Stimulated activated CD4-positive, alpha-beta T cell treated with anti-CD3 and anti-CD28 coated beads, Interleukin-2, amount 100 ng/mL, for 4 hours (primary cell): ENCODE results near the gene PEPD.
"Not testable (repeated sequence)": the region's sequence is repeated elsewhere in the genome, so short reads cannot be mapped to it uniquely, and the experiment has no call there.

Experiments
- DNase-seq: peaks from one replicate; pipeline ENCODE4 v3.0.0-alpha.2; 2020; ENCODE audit warnings: low read depth

The PEPD gene

DNA sequence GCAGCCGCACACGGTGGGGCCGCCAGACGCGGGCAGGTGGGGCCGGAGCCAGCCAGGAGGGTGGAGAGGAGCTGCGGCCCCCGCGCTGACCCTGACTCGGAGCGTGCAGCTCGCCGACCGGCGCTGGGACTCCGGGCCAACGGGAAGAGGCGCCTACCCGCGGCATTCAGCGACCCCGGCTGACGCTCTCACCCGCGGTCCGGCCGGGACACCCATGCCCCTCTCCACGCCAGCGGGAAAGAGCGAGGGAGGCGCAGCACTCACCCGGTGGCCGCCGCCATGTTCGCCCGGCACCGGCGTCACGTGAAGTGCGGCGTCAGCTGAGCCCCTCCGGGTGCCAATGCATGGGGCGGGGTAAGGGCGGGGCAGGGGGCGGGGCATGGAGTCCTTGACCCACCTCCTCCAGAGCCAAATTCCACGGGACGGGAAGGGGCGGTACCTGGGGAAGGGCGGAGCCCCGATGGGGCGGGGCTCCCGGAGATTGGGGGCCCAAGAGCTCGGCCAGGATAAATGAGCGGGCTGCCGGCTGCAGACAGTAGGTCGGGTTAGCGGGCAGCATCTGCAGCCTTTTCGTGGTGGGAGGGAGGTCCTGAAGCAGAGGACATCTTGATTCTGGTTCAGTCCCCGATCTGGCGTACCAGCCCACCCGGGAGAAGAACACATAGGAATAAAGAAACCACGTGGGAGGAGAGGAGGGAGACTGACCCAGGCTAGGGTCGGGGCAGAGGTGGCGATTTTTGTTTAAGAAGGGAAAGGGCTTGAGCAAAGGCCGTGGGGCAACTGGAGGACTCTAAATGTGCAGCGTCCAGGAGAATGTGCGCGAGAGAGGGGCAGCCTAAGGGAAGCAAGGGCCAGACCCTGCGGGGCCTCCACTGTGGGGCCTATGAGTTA is at the start of gene PEPD:
Gene PEPD, minus strand, starts transcription at position 312 of the 891 bp plus-strand sequence. Its CDS starts 31 bp downstream, at position 281.
- DNase-seq, result peak; percentile 78

DNA sequence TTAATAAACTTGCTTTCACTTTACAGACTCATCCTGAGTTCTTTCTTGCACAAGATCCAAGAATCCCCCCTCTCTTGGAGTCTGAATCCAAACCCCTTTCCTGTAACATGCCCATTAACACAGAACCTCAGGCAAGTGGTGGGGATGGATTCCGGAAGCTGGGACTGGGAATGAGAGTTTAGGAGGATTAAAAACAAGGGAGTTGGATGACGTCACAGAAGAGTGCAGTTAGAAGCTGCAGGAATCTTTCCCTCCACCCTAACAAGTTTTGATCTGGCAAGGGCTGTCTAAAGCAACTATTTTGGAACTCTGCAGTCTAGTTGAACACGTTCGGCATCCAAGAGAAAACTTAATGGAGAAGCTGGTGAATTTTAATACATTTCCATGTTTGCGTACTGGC is 48.2 kb upstream of the PEPD start:
- DNase-seq, result no peak

DNA sequence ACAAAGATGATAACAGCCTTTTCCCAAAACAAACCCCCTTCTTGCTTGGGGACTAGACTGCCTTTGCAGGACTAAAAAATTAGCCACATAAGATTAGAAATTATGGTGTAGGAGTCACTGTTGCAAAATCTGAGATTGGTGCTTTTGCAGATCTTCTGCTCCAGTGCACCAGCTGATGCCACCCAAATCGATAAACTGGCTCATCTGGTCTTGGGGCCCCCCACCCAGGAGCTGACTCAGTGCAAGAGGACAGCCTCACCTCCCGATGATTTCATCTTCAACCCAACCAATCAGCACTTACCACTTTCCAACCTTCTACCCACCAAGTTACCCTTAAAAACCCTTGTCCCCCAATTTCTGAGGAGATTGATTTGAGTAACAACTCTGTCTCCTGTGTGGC is 47.1 kb upstream of the PEPD start:
- DNase-seq, result no peak

DNA sequence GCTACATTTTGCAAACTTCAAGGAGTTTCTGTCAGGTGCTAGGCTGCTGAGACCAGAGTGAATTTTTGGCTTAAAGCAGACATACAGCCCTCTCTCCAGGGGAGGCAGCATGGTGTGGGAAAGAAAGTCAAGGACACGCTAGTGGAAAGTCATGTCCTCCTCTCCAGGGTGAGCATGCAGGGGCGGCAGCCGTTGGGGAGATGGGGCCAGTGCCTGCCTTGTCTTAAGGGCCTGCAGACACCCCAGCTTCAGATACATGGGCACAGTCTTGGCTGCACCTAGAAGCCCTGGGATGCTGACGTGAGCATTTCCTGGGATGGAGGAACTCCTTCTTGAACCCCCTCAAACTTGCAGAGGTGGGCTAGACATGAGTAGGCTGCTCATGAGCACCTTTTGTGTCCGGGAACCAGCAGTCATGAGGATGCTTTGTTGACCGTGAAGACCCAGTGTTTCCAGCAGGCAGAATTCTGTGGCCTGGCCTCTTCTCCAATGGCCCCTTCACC is 43.3 kb upstream of the PEPD start:
- DNase-seq, result no peak

DNA sequence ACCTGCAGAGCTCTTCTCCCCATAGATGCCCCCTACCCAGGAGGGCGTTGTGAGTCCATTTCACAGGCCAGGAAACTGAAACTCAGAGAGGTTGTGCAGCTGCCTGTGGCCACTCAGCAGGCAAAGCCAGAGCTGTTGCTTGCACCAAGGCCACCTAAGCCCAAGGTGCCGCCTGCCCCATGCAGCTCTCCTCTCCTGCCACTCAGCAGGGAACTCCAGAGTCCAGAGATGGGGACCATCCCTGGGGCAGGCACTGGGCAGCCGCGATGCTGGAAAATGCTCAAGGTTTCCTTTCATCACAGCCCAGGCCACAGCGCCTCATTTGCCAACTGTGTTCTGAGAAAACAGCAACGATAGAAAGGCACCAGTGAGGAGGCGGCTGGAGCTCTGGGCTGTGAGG is 41.0 kb upstream of the PEPD start:
- DNase-seq, result no peak

DNA sequence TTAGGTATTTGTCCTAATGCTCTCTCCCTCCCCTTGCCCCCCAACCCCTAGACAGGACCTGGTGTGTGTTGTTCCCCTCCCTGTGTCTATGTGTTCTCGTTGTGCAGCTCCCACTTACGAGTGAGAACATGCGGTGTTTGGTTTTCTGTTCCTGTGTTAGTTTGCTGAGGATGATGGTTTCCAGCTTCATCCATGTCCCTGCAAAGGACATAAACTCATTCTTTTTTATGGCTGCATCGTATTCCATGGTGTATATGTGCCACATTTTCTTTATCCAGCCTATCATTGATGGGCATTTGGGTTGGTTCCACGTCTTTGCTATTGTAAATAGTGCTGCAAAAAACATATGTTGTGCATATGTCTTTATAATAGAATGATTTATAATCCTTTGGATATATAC is 40.1 kb upstream of the PEPD start:
- DNase-seq, result not testable (repeated sequence)

DNA sequence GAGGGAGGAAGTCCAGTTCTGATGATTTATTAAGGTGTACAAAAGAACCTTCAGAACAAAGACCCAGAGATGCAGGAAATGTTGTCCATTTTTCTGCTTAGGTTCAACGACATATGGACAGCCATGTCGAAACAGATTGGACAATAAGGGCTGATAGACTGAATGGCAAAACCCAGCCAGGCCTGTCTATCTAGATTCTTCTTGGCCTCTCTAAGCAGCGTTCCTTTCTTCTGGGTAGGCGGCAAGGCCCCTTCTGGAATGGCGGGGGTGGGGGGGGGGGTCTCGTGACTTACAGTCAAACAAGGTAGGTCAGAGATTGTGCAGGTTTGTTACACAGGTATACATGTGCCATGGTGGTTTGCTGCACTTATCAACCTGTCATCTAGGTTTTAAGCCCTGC is 39.7 kb upstream of the PEPD start:
- DNase-seq, result no peak

DNA sequence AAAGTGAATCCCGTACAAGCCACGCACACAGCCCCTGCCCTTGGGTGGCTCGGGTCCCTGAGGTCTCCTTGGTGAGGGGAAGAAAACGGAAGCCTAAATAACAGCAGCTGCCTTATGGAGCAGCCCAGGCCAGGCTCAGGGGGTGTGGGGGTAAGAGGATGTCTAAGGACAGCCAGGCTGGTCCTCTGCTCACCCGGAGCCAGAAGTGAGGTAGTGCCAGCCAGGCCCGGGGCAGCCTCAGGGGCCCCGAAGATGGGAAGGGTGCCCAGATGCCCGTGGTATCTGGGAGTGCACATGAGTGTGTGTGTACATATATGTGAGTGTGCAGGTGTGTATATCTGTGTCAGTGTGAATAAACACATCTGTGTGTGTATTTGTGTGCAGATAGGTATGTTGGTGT is 38.4 kb upstream of the PEPD start:
- no peak for DNase-seq

DNA sequence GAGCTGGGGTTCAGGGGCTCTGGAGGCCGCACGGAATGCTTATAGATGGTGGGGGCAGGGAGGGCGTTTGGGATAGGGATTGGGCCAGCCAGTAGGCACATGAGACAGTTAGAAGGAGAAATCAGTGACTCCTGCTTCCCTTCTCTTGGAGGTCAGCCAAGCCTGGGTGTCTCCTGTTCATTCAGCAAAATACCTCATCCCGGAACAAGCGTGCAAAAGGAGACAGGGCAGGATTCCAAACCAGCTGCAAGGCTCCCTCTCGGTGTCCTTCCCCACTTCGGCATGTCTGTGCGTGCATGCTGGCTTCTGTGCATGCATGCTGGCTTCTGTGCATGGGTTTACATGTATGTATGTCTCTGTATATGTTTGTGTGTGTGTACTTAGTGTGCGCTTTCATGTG is 37.3 kb upstream of the PEPD start:
- no peak for DNase-seq

DNA sequence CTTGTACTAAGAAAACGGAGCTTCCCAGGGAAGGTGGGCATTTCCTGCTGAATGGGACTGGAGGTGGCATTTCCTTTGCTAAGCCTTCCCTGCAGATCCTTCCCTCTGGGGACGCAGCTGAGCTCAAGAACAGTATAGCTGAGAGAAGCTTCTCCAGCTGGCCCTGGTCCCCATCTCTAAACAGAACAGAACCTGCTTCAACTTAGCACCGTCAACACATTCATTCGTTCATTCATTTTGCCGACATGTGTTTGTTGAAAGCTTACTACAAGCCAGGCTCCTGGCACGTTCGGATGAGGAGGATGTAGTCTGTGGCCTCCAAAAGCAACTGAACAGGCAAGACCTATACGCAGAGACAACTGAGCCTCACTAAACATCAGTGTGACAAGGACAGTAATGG is 36.6 kb upstream of the PEPD start:
- DNase-seq, result no peak

DNA sequence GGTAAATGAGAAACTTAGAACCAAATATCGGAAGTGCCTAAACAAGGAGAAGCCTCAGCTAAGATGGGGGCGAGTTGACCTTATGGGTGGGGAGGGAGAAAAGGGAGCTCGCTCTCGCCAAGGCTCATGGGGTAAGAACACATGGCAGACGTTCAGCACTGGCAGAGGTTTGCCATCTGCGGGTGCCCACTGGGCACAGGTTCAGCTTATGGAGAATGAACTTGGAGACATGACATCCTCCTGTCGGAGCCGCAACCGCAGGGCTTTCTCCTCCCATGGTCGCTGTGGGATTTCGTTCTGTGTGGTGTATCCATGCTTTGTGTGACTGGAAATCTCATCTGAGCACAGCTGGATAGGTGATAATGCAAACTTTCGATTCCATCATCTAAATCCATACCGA is 36.1 kb upstream of the PEPD start:
- no peak for DNase-seq

DNA sequence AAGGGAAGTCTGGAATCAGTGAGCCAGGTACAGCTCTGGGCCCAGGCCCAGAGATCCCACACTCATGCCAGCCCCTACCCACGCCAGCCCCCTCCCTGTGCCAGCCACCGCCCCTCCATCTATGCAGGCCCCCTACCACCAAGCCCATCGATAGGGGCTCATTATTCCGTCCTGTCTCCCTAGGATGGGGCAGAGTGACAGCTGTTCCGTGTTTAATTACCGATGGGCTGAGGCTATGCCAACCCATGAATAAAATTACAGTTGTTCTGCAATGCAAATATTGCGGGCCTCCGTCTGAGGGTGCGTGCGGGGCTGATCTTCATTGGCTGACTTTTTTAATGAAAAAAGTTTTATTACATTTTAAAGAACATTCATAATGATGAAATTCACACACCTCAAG is 35.6 kb upstream of the PEPD start:
- DNase-seq, result no peak

DNA sequence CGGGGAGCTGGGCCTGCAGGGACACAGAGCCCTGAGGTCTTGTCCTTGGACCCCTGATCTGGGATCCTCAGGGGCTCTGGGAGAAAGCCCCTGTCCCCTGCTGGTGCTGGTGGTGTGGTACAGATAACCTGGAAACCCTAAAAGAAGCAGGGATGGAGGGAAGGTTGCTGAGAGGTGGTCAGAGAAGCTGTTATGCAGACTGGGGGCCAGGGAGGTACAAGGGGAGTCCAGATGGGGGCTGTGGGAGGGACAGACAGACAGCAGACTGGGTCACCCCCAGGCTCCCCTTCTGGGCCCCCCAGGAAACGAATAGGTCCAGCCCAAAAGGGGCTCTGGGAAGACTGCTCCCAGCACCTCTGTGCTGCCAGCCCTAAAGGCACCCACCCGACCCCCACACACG is 34.7 kb upstream of the PEPD start:
- DNase-seq, result no peak

DNA sequence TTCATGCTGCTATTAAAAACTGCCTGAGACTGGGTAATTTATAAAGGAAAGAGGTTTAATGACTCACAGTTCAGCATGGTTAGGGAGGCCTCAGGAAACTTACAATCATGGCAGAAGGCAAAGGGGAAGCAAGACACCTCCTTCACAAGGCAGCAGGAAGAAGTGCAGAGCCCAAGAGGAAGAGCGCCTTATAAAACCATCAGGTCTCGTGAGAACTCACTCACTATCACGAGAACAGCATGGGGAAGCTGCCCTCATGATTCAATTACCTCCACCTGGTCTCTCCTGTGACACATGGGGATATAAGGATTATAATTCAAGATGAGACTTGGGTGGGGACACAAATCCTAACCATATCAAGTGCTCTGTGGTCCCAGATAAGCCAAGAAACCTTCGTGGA is 34.1 kb upstream of the PEPD start:
- DNase-seq, result not testable (repeated sequence)

DNA sequence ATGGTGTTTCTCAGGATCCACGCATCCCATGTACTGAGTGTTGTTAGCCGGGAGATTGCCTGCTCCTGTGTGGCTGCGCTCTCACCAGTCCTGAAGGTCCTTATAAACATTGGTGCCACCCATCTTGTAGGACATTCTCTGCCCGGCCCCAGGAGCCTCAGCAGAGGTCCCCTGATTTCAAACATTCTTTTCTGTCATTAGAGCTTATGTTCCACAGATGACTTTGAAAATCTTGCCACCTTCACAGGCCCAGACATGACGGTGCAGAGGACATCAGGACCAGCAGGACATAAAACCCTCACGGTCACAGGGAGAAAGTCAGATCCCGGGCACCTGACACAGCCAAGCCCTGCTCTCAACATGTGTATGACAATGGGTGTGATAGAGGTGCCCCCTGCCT is 33.2 kb upstream of the PEPD start:
- DNase-seq, result no peak

DNA sequence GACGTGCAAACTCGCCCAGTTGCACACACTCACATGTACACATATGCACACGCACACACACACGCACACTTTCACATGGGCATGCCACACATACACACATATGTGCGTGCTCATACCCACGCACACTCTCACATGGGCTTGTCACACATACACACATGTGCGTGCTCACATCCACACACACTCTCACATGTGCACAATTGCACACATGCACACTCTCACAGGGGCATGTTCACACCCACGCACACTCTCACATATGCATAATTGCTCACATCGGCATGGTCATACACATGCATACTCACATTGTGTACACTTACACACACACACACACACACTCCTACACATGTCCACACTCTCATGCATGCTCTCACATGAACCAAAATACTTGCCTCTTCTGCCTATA is 32.8 kb upstream of the PEPD start:
- no peak for DNase-seq

DNA sequence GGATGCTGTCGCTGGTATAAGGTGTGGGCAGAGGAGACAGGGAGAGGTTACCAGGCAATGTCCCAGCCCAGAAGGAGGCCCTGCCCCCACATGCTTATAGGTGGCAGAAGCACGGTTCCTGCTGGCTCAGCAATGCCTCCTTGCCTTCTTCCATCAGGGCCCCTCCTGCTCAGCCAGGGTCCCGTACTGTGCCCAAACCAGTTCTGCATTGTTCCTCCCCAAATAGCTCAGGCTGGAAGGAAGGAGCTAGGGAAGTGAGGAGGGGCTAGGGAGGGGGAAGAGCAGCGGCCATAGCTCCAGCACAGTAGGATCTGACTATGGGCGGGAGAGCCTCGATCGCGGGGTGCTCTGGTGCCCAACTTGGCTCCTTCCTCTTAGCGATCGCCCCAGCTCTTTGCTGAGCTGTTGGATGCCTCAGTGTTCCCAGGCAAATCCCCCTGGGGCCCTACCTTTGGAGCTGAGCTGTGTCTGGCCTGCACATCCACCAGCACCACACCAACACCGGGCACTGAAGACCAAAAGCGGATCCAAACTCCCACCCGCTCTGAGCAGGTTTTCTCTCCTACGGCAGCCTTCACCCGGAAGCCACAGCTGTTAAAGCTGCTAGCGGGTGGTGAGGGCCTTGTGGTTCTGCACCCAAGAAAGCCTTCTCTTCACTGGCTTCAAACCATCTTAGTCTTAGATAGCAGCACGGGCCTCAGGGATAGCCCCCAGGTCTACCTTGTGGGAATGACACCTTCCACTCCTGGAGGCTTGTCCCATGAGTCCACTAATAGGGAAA is 32.1 kb upstream of the PEPD start:
- DNase-seq, result no peak

DNA sequence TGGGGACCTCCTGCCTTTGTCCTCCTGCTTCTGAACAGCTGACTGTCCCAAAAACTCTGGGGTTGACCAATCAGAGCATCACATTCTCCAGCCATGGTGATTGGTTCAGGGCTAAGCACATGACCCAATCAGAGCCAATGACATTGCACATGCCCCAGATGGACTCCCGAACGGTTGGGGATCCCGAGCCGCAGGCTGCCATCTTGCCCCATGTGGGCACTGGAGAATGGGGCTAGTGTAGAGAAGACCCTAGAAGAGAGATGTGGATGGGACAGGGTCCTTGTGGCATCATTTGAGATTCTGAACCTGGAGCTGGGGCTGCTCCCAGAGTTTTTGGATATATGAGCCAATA is 31.3 kb upstream of the PEPD start:
- DNase-seq, result no peak

DNA sequence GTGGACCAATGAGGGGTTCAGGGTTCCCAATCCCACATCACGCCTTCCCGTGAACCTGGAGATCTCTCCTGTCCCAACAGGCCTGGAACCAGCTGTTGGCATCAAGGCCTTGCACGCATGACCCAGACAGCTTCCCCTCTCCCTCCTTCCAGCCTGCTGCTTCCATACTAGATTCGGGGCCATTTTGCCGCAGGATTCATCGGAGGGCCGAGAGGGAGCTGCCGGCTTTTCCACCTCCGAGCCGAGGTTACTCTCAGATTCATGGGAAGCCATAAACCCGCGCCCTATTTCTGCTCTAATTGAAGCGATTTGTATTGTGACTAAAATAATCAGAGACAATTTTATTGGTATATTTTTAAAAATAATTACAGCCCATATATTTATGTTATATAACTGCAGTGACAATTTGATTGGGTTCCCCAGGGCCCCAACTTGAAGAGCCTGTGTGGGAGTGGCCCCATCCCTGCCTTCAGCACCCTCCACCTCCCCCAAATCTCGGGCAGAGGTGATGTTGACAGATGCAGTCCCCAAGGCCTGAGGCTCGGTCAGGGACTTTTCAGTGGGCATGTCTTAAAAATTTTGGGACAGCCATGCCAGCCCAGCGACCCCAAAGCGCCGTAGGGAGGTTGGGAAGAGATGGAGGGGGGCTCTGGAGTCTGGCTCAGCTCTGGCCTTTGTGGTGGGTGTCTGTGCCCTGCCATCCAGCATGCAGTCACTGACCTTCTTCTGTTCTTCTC is 30.8 kb upstream of the PEPD start:
- DNase-seq, result no peak

DNA sequence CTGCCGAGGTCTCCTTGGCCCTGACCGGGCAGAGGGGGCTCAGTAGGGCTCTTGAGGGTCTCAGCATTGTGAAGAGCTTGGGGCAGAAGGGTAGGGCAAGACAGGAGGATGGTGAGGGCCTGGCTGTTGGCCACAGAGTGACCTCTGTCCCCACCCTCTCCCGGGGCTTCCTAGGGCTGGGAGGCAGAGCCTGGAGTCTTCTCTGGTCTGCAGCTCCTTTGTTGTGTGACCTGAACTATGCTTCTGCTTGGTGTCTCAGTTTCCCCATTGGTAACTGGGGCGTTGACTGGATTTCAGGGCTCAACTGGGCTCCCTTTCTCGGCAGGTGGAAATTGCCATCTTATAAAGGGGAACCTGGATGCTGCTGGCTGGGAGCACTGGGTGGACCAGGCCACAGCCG is 30.1 kb upstream of the PEPD start:
- no peak for DNase-seq

DNA sequence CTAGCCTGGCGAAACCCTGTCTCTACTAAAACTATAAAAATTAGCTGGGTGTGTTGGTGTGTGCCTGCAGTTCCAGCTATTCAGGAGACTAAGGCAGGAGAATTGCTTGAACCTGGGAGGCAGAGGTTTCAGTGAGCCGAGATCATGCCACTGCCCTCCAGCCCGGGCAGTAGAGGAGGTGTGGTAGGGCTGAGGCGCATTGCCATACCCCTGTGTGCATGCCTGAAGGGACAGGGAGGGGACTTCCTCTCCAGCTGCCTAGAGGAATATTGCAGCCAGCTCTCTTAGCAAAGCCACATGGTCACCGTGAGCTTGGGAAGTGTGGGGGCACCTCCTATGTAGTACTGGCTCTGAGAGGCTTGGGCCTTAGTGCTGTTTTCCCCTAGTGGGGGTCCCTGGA is 29.2 kb upstream of the PEPD start:
- DNase-seq, result no peak

DNA sequence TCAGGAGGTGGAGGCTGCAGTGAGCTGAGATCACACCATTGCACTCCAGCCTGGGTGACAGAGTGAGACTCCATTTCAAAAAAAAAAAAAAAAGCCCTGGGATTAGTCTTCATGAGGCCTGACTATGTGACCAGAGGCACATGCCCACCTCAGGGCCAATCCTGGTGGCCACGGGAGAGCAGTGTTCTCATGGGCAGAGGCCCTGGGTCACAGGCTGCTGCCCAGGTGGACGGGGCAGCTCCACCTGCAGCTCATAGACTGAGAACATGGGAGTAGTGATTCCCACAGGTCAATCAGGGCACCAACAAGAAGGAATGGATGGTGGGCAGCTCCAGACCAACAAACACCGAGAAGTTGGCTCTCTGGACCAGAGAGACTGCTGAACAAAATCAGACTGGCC is 26.1 kb upstream of the PEPD start:
- DNase-seq, result no peak

DNA sequence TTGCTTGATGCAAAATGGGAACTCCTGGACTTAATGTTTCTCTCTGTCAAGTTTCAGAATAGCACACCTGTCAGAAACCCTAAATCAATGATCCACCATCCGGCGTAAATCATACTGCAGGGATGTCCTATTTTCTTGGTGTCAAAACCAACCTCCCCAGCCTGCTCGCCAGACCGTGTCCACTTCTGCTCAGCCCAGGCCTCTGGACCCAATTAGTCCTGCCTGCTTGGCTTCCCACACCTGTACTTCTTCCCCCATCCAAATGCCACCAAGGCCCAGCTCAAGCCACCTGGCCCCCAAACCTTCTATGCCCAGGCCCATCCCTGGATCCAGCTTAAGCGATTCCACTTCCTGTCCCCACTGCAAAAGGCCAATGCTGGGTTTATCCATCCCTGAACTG is 25.1 kb upstream of the PEPD start:
- no peak for DNase-seq
